GM12865 (cell line): ENCODE measurements around the gene NCDN.

ENCODE experiments used
- DNase-seq: peaks from one replicate; pipeline ENCODE4 v3.0.0; 2010; ENCODE audit warnings: low read depth
- H3K4me3 ChIP-seq: 2 replicates; pipeline ENCODE4 v1.5.1; 2011; ENCODE audit warnings: mild to moderate bottlenecking, low read depth, low read length, control low read depth
- TF ChIP-seq, protein P1 (sequence below): IDR thresholded peaks from 2 replicates; pipeline ENCODE4 v1.5.1; 2011; ENCODE audit warnings: low read length, control low read depth, low read depth, inconsistent platforms; ENCODE audit not compliant: insufficient read depth; ENCODE audit errors: missing control alignments

Gene NCDN

DNA sequence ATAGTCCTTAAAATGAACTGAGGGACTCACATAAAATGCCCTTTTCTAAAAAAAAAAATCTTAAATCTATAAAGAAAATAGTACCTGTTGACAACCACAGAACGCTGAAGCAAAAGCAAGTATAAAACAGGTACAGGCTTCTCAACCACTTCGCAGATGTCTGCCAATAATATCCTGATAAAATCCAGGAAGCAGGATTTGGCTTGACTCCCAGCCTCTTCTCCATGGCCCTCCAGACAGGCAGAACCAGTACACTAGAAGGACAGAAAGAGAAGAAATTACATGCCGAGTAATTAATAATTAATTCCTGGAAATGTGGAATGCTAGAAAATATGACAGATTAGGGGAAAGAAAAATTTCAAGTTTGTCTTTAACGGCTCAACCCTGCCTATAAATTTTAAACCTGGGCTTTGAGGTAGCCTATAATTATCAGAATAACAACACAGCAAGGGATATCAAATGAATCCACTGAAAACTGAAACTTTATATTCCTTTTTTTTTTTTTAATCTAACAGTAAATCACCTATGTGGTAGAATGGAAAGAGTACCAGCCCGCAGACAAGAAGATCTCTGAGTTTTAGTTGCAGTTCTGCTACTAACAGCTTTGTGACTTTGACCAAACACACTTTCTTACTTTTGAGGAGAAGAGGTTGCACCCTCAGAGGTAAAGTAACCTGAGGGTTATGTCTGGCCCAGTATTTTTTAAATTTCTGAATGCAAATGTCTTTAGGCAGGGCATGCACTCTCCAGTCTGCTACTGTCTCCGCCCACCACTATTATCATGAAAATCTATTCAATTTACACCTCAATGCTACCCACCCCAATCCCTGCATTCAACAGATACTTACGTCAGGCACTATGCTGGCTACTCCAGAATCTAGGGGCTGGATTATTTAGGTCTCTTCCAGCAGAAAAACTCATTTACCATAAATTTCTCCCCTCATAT, 3.1 kb upstream of the NCDN start:
- TF ChIP-seq, protein P1, sequence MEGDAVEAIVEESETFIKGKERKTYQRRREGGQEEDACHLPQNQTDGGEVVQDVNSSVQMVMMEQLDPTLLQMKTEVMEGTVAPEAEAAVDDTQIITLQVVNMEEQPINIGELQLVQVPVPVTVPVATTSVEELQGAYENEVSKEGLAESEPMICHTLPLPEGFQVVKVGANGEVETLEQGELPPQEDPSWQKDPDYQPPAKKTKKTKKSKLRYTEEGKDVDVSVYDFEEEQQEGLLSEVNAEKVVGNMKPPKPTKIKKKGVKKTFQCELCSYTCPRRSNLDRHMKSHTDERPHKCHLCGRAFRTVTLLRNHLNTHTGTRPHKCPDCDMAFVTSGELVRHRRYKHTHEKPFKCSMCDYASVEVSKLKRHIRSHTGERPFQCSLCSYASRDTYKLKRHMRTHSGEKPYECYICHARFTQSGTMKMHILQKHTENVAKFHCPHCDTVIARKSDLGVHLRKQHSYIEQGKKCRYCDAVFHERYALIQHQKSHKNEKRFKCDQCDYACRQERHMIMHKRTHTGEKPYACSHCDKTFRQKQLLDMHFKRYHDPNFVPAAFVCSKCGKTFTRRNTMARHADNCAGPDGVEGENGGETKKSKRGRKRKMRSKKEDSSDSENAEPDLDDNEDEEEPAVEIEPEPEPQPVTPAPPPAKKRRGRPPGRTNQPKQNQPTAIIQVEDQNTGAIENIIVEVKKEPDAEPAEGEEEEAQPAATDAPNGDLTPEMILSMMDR = no peak
- no peak for DNase-seq
- no peak overlapping the region for H3K4me3 ChIP-seq

DNA sequence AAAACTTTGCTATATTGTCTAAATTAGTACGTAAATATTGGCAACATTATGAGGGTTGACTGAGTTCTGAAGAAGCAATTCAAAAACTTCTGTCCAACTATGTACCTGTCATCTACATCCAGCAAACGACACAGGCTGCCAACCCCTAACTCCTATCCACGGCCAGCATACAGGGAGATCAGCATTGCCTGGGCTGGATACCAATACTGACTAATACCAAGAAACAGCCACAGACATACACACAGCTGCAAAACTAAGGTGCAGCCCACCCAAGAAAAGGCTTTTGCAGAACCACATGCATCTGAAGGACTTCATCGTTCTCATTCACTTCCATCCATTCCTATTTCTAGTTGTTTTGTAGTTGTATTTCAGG, 2.4 kb upstream of the NCDN start:
- DNase-seq = no peak
- H3K4me3 ChIP-seq = no peak overlapping the region
- TF ChIP-seq, protein P1 = no peak

DNA sequence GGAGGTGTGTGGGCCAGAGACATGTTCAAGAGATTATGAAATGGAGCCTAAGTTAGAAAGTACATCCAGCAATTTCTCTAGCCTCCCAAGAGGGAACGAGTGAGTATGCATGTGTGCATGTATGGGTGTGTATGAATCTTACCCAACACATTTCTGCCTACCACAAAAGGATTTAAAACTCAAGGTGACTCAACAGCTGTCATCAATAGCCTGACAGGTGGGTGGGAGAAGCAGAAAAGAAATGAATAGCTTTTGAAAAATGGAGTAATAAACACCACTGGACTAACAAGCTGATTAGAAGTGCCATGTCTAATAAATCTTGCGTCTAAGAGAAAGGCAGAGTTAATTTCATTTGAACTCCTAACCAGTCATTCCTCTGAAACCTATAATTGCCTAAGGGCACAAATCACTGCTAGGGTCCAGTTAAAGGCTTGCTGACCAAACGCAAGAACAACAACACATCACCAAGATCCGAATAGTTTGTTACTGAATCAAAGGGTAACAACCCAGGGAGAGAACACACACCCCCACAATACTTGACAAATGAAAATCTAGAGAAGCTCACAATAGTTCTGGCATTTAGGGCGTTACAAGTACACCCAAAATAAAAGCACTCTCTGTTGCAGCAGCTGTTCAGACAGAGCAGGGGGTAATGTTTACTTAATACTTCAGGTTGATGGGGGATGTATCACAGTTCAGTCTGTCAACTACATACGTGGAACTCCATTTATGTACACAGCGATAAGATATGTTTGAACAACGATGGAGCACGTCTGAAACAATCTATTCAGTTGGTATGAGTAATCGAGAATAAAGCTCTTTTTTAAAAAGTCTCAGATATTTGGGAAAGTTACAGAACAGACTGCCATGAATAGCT, 1.8 kb upstream of the NCDN start:
- TF ChIP-seq, protein P1 = no peak
- peak overlapping the region; percentile 87 for H3K4me3 ChIP-seq
- DNase-seq = no peak

DNA sequence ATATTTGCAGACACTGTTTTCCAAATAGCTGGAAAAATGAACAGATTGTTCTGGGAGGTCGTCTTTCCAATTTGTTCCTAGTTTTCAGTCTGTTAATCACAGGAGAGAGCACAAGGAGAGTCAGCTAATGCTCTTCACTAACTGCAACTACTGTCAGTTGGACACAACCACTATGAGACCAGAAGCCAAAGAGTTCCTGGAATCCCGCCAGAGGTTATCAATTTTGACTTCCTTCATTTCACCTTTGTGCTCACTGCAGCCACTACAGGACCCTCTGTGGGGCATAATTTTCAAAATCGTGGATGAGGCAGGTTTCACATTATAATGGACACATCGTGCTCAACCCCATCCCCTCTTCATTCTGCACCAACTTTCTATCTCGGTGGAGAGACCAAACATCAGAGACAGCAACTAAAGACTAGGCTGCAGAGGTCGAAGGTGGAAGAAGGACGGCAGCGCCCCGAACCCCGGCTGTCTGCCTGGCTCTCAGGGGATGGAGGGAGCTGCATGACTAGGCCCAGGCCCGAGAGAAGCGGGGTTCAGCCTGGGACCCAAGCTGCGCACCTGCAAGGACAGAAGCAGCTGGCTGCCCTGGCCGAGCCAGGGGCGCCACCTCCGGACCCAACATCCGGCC, 998 bp upstream of the NCDN start:
- peak overlapping the region; percentile 87 for H3K4me3 ChIP-seq
- DNase-seq = peak; percentile 68
- TF ChIP-seq, protein P1 = no peak

DNA sequence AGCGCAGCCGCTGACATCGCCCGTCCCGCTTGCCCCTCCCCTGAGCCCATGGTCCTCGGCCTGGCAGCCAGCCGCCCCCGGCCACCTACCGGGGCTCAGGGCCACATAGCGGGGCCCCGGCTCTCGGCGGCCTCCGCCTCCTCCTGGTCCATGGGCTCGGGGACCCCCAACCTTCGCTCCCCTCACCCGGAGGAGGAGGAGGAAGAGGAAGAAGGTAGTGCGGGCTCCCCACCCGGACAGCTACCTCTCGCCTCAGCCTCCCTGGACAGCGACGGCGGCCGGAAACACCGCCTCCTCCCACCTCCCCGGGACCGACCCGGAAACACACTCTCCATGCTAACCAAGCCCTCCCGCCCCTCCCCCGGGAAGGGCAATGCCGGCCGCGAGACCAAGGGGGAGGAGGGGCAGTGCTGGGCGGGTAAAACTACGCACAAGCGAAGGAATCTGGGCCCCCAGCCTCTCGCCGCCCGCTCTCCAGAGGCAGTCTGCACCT, 435 bp upstream of the NCDN start, which contains the start of gene KIAA0319L:
KIAA0319L (minus strand) TSS at position 286 of the 493 bp plus-strand sequence. CDS start 2,912 bp downstream, outside the sequence.
- TF ChIP-seq, protein P1 = no peak
- peak within 1 kb of the TSS; percentile 87 for H3K4me3 ChIP-seq
- DNase-seq = no peak

DNA sequence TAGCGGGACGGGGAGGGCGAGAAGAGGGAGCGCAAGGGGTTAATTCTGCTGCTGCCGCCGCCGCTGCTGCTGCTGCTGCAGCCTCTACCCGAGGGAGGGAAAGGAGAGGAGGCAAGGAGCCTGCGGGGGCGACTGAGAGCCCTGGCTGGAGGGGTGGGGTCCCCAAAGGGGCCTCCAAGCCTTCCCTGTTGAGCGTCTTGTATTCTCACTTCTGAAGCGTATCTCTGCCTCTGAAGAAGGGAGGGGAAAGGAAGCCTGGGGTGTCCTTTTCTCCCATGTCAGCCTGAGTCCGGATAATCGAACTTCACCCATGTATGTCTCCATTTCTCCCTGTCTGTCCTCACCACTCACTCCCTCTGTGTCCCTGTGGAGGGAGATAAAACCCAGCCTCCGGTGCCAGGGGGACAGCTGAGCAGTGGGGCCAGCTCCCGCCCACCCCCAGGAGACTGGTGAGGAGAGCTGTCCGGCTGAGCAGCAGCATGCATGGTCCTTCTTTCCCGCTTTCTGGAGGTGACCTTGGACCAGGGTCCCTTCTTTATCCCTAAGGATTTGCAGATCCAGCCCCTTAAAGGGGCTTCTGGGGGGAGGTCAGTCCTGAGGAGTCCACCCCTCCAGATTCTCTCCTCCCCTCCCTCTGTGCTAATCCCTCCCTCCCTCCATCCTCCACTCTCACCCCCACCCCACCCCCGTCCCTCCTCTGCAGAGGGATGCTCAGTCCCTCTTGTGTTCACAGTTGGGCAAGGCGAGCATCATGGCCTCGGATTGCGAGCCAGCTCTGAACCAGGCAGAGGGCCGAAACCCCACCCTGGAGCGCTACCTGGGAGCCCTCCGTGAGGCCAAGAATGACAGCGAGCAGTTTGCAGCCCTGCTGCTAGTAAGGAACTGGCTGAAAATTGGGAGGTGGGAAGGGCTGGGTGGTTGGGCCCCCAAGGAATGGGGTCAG, 1.0 kb downstream of the NCDN start:
- no peak for DNase-seq
- TF ChIP-seq, protein P1 = no peak
- H3K4me3 ChIP-seq = peak overlapping the region; percentile 87
